ENCODE data around the gene DIS3L2.
A peak's percentile ranks its signal among the peaks of the same experiment; 100 is the strongest.

The DIS3L2 gene

DNA sequence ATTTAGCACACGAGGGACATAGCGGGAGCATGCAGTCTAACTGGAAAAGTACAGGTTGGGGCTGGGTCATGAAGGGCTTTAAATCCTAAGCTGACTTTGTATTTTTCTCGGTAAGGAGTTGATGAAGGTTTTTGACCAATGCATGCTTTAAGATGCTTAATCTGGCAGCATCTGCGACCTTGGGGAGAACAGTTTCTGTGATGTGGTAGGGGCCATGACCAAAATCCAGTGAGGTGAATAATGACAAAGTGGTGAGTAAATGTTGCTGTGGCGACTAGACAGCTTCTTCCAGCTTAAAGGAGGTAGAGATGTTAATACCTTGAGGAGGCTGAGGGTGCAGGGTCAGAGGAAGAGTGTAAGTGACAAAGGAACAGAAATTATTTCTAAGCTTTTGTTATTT, 242.4 kb downstream of the DIS3L2 start:
- ATAC-seq: no peak

DNA sequence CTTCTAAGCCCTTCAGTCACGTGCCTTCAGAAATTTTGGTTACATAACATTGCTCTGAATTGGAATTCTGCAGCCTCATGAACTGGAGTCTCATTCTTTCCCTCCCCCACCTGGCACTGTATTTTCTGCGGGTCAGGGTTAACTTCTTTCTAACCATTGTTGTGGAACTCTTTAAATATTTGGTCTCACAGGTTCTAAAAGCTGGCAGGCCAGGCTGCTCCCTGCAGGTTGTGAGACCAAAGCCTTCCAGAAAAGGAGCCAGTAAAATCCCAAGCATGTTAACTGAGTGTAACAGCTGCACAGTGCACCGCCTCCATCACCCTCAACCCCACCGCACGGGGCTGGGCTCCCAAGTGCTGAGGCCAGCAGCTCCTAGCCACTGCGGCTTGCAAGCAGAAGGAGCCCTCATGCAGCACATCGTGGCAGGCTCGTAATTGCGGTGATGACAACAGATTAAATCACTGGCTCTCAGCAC, 243.0 kb downstream of the DIS3L2 start:
- no peak for ATAC-seq

DNA sequence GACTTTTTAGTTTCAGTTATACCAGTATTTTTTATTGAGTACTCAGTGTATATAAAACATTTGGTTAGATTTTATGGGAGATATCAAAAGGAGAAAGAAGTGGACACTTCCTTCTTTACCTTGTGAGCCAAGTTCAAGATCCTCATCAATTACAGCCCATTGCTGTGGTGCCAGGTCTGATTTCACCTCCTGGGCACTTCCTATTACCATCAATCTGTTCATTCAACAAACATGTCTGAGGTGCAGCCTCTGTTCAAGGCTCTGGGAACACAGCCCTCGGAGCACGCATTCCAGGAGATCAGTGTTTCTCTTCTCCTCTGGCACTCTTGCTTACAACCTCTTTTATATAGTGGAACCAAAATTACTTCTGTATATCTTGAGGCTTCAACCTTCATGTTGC, 245.7 kb downstream of the DIS3L2 start:
- no peak for ATAC-seq

DNA sequence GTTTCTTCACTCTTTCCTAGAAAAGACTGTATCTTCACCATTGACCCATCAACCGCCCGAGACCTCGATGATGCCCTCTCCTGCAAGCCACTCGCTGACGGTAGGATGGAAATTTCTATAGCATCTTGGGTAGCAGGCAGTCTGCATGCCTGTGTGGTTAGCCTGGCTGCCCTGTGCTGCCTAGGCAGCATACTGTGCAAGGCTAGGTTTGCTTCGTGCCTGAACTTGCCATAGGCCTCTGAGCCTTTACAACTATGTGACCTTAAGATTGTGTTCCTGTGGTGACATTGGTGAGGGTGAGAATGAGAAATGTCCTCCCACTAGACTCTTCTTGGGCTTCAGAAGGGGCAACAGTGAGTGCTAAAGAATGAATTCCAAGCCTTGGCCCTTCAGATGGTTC, 248.8 kb downstream of the DIS3L2 start:
- ATAC-seq: no peak

DNA sequence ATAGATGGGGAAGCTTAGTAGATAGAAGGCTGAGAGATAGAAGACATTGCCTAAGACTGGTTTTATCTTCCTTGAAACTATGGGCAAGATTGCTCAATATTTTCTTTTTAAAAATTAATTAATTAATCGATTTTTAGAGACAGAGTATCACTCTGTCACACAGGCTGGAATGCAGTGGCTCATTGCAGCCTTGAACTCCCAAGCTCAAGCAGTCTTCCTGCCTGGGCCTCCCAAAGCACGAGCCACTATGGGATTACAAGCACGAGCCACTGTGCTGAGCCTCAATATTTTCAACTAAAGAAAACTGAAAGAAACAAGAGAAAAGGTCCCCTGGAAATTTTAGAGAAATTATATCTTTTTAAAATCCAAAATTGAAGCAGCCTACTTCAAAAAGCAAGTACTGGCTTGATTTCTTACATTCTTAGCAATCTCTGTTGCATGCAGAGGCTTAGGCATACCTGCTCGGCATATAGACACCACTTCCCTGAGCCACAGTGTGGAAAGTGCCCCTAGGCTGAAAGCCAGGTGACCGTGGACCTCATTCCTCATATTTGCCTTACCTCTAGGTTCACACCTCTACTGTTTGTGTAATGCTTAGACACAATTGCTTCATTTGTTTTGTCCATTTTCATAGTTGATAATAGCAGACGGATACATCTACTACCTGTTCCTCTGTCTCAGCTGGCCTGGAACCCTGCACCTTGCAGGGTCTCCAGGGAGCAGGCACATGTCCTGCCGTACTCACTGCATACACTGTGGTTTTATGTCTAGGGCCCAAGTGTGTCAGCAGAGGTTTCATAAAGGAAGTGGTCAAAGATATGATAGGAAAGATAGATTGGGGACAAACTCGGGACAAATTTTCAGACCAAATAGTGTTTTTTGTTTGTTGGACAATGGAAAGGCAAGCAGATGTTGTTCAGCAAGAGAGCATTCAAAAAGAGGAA, 250.5 kb downstream of the DIS3L2 start:
- ATAC-seq: no peak

DNA sequence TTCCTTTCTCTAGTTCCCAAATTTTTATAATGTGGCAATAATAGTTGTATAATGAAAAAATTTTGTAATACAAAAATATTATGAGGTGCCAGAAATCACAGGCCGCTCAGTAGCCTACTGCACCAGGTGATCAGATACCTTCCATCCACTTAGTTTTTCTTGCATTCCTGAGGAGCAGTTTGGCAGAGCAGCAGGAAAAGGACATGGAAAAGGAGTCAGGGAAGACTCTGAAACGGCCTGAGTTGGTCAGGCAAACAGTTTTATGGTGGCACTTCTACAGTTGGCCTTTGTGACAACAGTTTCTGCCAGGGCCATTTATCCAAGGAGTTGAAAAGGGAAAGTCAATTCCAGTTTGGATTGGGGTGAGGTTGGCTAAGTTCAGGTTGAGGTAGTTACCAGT, 251.7 kb downstream of the DIS3L2 start:
- ATAC-seq: no peak

DNA sequence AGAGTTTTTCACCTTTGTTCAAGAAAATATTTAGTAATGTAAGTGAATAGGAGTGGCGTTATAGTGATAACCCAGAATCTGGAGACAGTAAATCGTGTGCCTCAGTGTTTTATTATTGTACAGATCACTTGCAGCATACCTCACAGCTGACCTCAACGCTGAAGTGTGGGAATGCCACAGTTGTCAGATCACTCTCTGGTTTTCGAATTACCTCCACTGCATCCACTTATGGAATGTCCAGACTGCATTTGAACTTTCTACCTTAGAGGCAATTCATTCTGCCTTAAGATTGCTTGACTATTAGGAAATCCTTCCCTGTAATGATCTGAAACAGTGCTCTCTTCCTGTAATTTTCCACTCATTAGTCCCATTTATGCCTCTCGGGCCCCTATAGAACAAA, 252.5 kb downstream of the DIS3L2 start:
- ATAC-seq: no peak

DNA sequence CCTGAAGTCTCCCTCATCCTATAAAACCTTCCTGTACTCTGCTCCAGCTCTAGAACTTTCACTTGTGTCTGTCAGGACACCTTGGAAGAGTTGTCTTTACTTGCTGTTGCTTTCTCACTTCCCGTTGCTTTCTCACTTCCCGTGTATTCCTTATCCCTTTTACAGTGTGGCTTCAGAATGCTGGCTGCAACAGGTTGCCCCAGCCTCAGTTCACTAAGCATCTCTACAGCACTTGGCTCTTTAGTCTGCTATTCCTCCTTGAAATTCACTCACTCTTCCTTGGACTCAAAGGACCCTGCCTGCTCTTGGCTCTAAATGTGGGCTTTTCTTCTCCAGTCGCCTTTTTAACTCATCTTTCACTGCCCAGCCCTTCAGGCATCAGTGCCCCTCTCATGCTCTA, 254.5 kb downstream of the DIS3L2 start:
- ATAC-seq: no peak

DNA sequence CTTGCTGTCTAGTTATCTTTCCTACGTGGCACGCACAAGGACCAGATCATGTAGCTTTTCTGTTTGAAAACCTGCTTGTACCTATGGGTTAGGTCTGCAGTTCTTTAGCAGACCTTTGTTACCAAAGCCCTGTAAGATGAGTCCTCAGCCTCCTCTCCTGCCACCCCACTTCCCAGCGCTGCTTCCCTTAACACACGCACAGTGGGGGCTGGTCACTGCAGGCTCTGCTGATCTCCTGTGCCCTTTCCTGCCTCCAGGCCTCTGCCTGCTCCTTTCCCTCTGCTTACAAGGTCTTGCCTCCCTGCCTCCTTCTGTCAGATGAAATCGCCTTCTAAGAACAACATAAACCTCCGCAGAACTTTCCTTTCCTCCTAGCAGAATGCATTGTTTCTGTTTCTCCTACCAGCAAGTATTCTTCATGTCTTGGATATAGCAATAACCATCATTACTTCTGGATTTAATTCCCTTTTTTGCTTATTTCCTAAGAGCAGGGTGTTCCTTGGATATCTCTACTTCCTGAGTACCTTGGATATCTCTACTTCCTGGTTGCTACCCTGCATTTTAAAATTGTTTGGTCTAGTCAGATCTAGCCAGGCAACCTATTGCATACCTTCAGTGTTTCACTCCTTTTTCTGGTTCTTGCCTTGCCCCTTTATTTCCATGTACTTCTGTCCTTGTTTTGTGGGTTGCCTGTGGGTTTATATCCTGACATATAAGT, 257.4 kb downstream of the DIS3L2 start:
- ATAC-seq: no peak

DNA sequence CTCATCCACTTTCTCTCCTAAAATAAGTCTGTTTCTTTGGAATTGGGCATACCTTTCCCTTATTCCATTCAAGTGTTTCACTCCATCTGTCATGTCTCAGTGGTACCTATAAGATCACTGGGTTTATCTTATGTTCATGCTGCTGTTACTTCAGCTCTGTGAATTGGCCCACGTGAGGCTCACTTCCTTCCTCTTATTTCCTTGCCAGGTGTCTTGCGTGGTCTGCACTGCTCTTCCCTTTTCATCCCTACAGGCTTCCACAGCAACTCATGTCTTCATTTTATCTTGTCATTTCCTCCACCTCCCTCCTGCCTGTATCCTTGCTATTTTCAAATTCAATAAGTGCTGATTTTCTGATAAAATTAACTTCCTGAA, 258.0 kb downstream of the DIS3L2 start:
- ATAC-seq: no peak

DNA sequence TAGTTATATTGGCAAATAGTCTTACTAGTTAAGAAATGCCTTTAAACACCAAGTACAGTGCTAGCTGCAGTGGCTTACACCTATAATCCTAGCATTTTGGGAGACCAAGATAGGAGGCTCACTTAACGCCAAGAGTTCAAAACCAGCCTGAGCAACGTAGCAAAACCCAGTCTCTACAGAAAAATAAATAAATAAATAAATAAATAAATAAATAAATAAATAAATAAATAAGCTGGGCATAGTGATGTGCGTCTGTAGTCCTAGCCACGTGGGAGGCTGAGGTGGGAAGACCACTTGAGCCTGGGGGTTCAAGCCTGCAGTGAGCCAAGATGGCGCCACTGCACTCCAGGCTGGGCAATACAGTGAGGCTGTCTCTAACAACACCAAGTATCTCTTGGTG, 258.4 kb downstream of the DIS3L2 start:
- no peak for ATAC-seq

DNA sequence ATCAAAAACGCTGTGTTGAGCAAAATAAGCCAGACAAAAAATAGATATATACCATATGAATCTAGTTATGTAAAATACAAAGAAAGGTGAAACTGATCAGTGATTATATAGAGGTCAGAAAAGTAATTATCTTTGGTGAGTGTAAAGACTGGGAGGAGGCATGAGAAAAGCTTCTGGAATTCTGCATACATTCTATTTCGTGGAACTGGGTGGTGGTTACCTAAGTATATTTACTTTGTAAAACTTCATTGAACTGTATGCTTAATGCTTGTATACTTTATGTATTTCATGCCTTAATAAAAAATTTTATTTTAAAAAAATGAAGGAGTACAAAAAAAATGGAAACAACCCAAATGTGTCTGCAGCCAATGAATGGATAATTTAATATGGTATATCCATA, 263.9 kb downstream of the DIS3L2 start:
- no peak for ATAC-seq

DNA sequence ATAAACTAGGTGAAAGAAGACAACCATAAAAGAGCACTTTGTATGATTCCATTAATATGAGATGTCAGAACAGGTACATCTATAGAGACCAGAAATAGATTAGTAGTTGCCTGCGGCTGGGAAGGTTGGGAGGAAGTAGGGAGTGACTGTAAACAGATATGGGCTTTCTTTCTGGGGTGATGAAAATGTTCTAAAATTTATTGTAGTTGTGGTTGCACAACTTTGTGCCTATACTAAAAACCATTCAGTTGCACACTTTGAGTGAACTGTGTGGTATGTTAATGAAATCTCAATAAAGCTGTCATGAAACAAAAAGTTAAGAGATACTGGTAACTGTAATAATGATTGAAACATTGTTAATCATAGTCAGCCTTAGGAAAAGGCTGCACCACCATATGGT, 264.4 kb downstream of the DIS3L2 start:
- no peak for ATAC-seq

DNA sequence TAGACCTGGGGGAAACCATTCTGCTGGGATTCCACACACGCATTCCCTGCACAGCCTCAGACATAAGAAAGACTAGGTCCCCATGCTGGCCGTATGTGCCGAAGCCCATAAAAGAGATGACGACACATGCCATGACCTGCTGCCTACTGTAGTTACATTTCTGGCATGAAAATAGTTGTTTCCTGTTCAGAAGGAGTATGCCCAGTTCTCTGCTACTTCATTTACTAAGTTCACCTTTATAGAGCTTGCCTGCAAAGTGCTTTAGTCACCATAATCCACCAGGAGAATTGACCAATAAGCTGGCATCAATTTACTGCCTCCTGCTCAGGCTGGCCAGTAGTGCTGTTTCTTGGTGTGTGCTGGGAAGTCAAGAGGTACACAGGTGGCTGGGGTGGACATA, 266.8 kb downstream of the DIS3L2 start:
- ATAC-seq: no peak

DNA sequence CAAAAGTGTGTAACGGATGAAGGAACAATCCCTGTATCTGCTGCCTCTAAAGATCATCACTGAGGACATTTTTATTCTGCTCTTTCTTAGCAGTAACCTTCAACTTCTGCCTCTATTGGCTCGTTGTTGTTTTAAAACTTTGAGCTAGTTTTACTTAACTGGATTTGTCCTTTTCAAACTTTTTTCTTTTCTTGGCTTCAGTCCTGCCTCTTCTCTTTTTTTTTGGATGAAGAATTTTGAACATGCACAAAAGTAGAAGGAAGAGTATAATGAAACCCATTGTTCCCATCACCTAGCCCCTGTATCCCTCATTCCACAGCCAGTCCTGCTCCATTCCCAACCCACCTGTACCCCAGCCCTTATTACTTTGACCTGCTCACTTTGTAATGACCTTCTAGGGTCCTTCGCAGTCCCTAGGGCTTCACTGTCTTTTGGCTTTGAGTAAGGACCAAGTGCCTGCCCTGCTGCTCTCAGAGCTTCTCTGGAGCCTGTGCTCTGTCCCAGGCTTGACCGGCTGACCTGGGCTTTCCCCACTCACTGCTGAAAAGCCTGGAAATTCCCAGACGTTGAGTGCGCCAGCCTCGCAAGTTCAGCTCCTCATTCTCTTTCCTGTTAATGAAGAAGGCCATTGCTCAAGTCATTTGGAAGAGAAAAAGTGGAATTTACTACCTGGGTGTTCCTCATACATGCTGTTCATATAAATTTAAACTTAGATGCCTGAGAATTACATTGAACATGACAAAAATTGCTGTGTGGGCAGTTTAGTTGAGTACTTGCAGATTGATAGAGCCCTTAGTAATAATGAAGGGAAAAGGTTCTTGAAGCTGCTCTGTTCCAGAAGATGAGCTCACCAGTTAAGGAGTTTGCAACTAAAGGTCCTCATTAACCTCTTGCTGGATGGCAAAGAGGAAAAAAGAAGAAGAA, 267.7 kb downstream of the DIS3L2 start:
- ATAC-seq: no peak

DNA sequence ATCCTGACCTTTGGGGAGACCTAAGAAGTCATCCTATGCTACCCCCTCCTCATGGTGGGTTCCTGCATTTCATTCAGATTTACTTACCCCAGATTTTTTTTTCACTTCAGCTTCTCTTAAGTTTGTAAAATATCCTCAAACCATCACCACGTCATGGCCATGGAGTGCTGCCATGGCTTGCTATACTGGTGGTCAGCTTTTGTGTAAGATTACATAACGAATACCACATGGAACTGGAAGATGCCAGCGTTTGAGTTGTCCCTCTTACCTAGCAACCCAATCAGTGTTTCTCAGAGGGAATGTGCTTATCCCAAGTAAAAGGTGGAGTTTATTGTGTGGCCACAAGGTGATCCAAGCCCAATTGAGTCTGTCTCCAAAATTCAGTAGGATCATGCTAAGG, 268.4 kb downstream of the DIS3L2 start:
- no peak for ATAC-seq

DNA sequence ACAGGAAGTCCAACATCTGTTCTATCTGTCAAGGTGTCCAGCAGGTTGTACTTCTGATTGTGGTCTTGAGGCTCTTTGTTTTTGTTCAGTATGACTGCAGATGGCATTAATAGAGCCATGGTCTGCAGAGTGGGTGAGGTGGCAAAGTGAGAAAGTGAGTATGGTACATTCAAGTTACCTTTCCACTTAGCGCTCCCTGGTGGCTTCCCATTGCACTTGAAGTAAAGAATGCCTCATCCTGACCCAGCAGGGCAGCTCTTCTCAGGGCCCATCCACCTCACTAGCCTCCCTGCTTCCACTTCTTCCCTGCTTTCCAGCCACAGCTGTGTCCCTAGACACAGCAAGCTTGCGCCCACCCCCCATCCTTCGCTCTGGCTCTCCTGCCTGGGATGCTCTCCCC, 269.0 kb downstream of the DIS3L2 start:
- ATAC-seq: no peak

DNA sequence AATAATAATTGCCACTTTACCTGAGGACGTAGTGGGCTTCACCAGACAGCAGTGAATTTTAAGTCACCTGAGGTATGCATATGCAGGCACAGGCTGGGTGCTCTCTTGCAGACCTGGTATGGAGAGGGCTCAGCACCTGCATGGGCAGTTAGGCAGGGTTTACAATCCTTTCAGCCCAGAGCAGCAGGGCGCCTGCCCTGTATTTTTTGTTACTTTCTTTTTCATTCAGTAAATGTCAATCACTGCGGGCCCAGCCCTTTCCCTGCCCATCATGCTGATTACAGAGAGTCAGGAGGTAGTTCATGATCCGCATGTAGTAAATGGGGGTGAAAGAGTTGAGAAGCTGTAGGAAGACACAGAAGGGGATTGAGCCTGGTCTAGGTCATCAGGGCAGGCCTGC, 270.0 kb downstream of the DIS3L2 start:
- no peak for ATAC-seq

DNA sequence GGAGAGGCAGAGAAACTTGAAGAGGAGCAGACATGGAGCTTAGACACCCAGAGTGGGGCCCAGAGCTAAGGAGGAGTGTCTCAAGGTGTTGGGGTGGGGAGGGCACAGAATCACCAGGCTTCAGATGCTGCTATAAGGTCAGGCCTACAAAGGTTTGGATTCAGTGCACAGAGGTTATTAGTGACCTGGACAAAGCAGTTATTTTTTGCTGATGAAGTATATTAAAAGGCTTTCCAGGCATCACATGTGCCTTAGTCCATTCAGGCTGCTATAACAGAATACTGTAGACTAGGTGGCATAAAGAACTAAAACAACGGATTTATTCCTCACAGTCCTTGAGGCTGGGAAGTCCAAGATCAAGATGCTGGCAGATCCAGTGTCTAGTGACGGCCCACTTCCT, 271.4 kb downstream of the DIS3L2 start:
- no peak for ATAC-seq

DNA sequence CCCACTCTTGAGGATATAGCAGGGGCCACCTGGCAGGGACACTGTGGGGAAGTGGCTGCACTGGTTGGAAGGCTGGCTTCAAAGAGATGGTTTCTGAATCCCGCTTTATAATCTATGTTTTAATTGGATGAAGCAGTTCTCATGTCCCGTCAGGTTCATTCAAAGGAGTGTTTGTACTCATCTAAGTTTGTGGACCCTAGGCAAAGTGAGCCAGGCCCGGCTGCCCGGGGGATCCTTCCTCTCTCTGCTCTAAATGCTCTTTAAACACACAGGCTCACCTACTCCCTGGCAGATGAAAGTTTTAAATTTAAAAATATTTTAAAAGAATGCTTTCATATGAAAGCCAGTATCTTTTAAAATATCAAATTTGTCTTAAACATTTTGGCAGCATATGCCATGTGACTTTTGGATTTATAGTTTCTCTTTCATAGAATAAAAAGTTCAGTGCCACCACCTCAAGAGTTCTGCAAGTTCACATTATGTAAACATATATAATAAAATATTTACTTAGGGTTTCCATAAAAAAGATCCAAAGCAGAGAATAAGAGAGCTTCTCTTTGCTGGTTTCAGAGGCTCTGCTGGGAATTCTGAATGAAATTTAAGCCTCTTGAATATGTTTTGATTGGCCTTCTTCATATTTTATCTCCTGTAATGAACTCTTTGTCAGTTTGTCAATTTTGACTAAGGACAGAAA, 273.6 kb downstream of the DIS3L2 start:
- no peak for ATAC-seq

DNA sequence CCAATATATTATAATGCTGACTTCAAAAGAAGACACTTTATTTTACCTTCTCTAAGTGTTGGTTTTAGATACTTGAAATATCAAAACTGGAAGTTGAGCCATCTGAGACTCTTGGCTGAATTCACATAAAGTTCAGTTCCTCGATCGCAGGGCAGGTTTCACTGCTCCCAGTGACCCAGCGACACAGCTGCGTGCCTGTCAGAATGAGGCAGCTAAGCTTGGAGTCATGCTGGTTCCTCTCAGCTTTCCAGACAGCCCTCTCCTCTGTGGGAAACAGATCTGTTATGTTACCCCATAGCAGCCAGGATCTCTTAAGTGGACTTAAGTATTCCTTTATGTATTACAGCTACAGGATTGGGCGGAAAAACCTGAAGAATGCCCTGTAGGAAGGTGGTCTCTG, 274.2 kb downstream of the DIS3L2 start:
- ATAC-seq: no peak

DNA sequence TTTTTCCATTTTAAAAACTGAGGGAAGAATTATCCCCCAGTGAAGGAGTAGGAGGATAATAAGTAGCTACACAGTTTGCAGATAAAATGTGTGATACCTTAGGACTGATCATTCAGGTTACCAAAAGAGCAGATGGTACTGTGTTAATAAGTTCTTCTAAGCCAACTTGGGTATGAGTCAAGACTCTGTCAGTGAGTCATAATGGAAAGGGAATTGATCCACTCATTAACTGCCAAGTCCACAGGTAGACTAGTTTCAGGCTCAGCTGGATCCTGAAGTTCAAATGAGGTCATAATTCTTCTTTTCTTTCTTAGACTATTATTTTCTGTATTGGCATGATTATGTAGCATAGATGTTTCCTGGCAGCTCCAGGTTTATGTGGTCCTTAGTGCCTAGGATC, 274.7 kb downstream of the DIS3L2 start:
- ATAC-seq: peak; percentile 85 to 87

All from activated CD4-positive, CD25-positive, alpha-beta regulatory T cell treated with anti-CD3 and anti-CD28 coated beads, Interleukin-2, amount 50 U/mL, for 24 hours (primary cell).